GM10266 (cell line): Measurements from ENCODE around the gene ST6GALNAC2.
"Not testable (repeated sequence)": the region's sequence is repeated elsewhere in the genome, so short reads cannot be mapped to it uniquely, and the experiment has no call there.

Source experiments
- DNase-seq: peaks from one replicate; pipeline ENCODE4 v3.0.0; 2012; ENCODE audit errors: extremely low spot score
- CTCF ChIP-seq: IDR thresholded peaks from 2 replicates; pipeline ENCODE4 v1.5.1; 2012; ENCODE audit warnings: mild to moderate bottlenecking, low read depth; ENCODE audit not compliant: control insufficient read depth, insufficient read depth; ENCODE audit errors: missing control alignments

Gene ST6GALNAC2

GRCh38 chr17:76561799-76562268 is 23.8 kb downstream of the ST6GALNAC2 start:
- no peak for DNase-seq
- no peak for TF ChIP-seq CTCF

GRCh38 chr17:76561332-76561731 is 24.3 kb downstream of the ST6GALNAC2 start:
- TF ChIP-seq CTCF, result no peak
- DNase-seq, result no peak

GRCh38 chr17:76560877-76561221 is 24.8 kb downstream of the ST6GALNAC2 start:
- no peak for DNase-seq
- no peak for TF ChIP-seq CTCF

- TF ChIP-seq CTCF, result no peak
- no peak for DNase-seq
Observed at GRCh38 chr17:76560036-76560876, 25.4 kb downstream of the ST6GALNAC2 start.

- not testable (repeated sequence) for DNase-seq
Observed at GRCh38 chr17:76559460-76559859, 26.2 kb downstream of the ST6GALNAC2 start.

GRCh38 chr17:76558198-76559095 is 27.2 kb downstream of the ST6GALNAC2 start:
- DNase-seq, result no peak
- TF ChIP-seq CTCF, result peak; percentile 56

- TF ChIP-seq CTCF, result peak; percentile 37
- DNase-seq, result peak; percentile 91
Observed at GRCh38 chr17:76557368-76558197, 28.1 kb downstream of the ST6GALNAC2 start.
